Uterus (tissue), 4 donors: ENCODE data around the gene PKM. TPM values are rescaled to one million over a fixed set of nuclear protein-coding genes. Genes with fewer than 3 reads are reported as not detected.

ENCODE experiments used
- DNase-seq, 2 donors: peaks; one replicate each; pipeline ENCODE4 v3.0.0-alpha.2; 2019 to 2020
- H3K27ac ChIP-seq, 2 donors: fragments of 200-600 bp; sonication (generic); 1 replicate in 1 of 2; 2 replicates in 1 of 2; pipeline ENCODE4 v1.5.1; 2016 to 2018
- H3K27me3 ChIP-seq, 2 donors: fragments of 200-600 bp; sonication (generic); one replicate each; pipeline ENCODE4 v1.5.1; 2018 to 2019; ENCODE audit warnings: control low read depth in 1 of 2
- H3K36me3 ChIP-seq, 2 donors: fragments of 200-600 bp; sonication (generic); one replicate each; pipeline ENCODE4 v1.5.1; 2019; ENCODE audit warnings: control low read depth in 1 of 2
- H3K4me1 ChIP-seq, 2 donors: fragments of 200-600 bp; sonication (generic); one replicate each; pipeline ENCODE4 v1.5.1; 2018 to 2019; ENCODE audit warnings: control low read depth in 1 of 2
- H3K4me3 ChIP-seq, 2 donors: fragments of 200-600 bp; sonication (generic); 1 replicate in 1 of 2; 2 replicates in 1 of 2; pipeline ENCODE4 v1.5.1; 2018 to 2019; ENCODE audit warnings: mild to moderate bottlenecking in 1 of 2
- H3K9me3 ChIP-seq, 2 donors: fragments of 200-600 bp; sonication (generic); one replicate each; pipeline ENCODE4 v1.5.1; 2019; ENCODE audit warnings: control low read depth in 1 of 2
- POLR2A ChIP-seq, 2 donors: fragments of 450-650 bp; IDR thresholded peaks; one replicate each; pipeline ENCODE4 v1.6.1; 2016; ENCODE audit warnings: antibody characterized with exemption in 2 of 2, mild to moderate bottlenecking in 1 of 2, moderate library complexity in 1 of 2
- intact Hi-C: fragments of 100-400 bp; cut with DNase I; formaldehyde crosslinking; loops from one replicate; pipeline ENCODE4 v1.15.1; 2023; ENCODE audit warnings: low total_unique reads
- total RNA-seq, 4 donors: library from RNA; depleted of rRNA in 3 of 4; stranded (reverse); fragments of >200 nt in 3 of 4; gene quantifications; one replicate each; pipeline versions ENCODE4 v1.1.0 to v1.2.4, GENCODE V29; 2014 to 2023
- TF ChIP-seq, protein P1 (sequence below), 4 experiments: fragments of 200-600 bp in 2 of 4; fragments of 450-650 bp in 2 of 4; sonication (generic) in 2 of 4; IDR thresholded peaks; one replicate each; pipeline ENCODE4 v1.5.1; 2016 to 2019; ENCODE audit warnings: antibody characterized with exemption in 4 of 4, mild to moderate bottlenecking in 2 of 4, moderate library complexity in 1 of 4
- donor health status: DM: yes; HTN: yes; CAD: no.

PKM gene
- total RNA-seq, 4 donors from 2014 or later: 101 to 443 (median 191) TPM

DNA sequence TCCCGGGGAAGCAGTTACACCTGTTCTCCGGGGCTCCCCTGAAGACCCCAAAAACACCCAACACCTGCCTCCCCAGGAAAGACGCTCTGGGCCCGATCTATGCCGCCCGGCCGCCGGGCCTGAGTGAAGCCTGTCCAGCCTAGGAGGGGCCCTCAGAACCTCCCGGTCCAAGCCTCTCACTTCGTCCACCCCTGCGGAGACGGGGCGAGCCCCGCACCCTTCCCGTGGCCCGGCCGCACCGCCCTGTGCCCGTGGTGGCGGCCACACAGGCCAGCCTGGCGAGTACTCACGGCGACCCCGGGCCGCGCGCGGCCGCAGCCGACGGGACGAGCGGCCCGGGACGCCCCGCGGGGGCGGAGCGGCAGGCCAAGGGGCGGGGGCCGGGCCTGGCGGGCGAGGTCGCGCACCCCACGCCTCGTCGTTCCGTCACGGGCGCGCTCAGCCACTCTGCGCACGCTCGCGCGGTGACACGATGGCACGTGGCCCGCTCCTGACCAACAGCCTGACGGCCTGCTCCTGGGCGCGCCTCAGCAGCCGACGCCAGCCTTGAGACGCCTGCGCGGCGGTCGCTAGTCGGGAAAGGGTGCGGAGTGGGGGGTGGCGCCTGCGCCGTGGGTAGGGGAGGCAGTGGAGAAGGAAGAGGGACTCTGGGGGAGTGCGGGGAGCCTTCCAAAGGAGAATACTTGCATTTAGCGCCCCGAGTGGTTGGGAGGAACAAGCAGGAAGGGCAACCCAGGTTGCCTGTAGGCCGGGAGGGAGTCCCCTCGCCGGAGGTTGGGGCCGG, 41.4 kb upstream of the PKM start, which contains the start of gene PARP6:
Gene PARP6, minus strand, starts transcription at position 342 of the 784 bp plus-strand sequence. CDS start 5,077 bp downstream, outside the sequence.
- intact Hi-C loops: loop anchor here (10.0 kb wide), 1 partner anchor 68 kb away; no protein-coding TSS in a partner anchor
- peak within 1 kb of the TSS; percentile 88 to 93 for H3K4me3 ChIP-seq

DNA sequence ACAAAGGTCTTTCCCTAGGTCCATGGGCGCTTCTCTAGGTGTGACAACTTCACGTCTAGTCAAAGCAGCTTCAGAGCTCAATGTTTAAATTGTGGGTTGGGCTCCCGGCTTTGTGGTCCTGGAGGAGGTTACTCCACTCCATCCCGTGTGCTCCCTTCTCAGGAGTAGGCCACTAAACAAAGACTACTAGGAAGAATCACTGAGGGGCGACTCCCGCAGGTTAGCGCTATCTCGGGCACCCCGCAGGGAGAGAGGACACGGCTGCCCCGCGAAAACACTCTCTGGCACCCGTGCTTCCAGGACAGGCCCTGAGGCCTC, 40.9 kb upstream of the PKM start:
- H3K27ac ChIP-seq: peak overlapping the region; percentile 88 to 98
- H3K9me3 ChIP-seq: no peaks in the 10 kb centered on the region
- H3K27me3 ChIP-seq: no peaks in the 10 kb centered on the region
- no peak for DNase-seq
- intact Hi-C loops: loop anchor here (10.0 kb wide), 1 partner anchor 67 kb away; no protein-coding TSS in a partner anchor
- peak overlapping the region; percentile 88 to 93 for H3K4me3 ChIP-seq
- TF ChIP-seq, protein P1, sequence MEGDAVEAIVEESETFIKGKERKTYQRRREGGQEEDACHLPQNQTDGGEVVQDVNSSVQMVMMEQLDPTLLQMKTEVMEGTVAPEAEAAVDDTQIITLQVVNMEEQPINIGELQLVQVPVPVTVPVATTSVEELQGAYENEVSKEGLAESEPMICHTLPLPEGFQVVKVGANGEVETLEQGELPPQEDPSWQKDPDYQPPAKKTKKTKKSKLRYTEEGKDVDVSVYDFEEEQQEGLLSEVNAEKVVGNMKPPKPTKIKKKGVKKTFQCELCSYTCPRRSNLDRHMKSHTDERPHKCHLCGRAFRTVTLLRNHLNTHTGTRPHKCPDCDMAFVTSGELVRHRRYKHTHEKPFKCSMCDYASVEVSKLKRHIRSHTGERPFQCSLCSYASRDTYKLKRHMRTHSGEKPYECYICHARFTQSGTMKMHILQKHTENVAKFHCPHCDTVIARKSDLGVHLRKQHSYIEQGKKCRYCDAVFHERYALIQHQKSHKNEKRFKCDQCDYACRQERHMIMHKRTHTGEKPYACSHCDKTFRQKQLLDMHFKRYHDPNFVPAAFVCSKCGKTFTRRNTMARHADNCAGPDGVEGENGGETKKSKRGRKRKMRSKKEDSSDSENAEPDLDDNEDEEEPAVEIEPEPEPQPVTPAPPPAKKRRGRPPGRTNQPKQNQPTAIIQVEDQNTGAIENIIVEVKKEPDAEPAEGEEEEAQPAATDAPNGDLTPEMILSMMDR (IDR thresholded peaks at IDR 0.05): no peak
- no peak for TF ChIP-seq POLR2A (IDR thresholded peaks at IDR 0.05)
- no peaks in the 10 kb centered on the region for H3K36me3 ChIP-seq
- no peaks in the 10 kb centered on the region for H3K4me1 ChIP-seq

More for the DNA sequence above, 41.4 kb upstream of the PKM start, which contains the start of gene PARP6:
- no peaks in the 10 kb centered on the region for H3K27me3 ChIP-seq
- no peaks in the 10 kb centered on the region for H3K4me1 ChIP-seq
- no peaks in the 10 kb centered on the region for H3K36me3 ChIP-seq
- DNase-seq: peak; percentile 98 to 99
- peak within 1 kb of the TSS; percentile 88 to 98 for H3K27ac ChIP-seq
- H3K9me3 ChIP-seq: no peaks in the 10 kb centered on the region
- TF ChIP-seq POLR2A (IDR thresholded peaks at IDR 0.05): peak; percentile 59 to 83
- TF ChIP-seq, protein P1 (IDR thresholded peaks at IDR 0.05): peak; percentile 77 to 90 (median 82)

DNA sequence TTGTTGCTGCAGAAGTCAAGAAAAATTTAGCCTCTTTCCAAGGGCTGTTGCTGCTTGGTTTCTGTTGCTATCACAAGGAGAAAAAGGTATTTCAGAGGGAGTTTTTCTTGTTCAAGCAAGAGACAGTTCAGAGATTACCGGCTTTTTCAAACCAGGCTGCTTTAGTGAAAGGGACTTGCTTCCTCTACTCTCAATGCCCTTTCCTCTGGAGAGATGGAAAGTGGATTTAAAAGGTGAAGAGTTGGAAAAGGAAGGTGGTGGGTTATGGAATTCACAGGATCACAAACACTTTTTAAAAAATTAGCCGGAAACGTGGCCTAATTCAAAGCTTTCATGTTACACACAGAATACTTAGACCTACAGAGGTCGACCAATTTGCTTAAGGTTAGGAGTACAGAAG, 40.2 kb upstream of the PKM start:
- TF ChIP-seq, protein P1 (IDR thresholded peaks at IDR 0.05): no peak
- no peak for TF ChIP-seq POLR2A (IDR thresholded peaks at IDR 0.05)
- Histone ChIP-seq H3K27me3 (no peaks in the 10 kb centered on the region), H3K4me1 (no peaks in the 10 kb centered on the region), H3K9me3 (no peaks in the 10 kb centered on the region), H3K27ac (peak overlapping the region in 1 of 2 donors; percentile 98), H3K36me3 (no peaks in the 10 kb centered on the region), H3K4me3 (peak overlapping the region in 1 of 2 donors; percentile 93)
- DNase-seq: no peak
- intact Hi-C loops: loop anchor here (10.0 kb wide), 1 partner anchor 66 kb away; no protein-coding TSS in a partner anchor

DNA sequence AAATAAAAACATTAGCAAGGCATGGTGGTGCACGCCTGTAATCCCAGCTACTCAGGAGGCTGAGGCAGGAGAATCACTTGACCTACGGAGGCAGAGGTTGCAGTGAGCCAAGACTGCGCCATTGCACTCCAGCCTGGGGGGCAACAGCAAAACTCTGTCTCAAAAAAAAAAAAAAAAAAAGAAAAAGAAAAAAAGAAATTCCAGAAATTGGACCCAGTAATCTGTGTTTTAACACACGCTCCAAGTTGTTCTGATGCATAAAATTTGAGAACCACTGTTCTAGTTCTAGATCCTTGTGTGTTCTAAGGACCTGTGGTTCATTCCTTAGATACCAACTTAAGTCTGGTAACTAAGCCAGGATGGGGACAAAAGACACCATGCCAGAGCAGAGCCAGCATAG, 38.7 kb upstream of the PKM start:
- H3K4me3 ChIP-seq: no peak overlapping the region
- no peaks in the 10 kb centered on the region for H3K9me3 ChIP-seq
- no peak for DNase-seq
- H3K27ac ChIP-seq: no peak overlapping the region
- TF ChIP-seq, protein P1 (IDR thresholded peaks at IDR 0.05): no peak
- no peak for TF ChIP-seq POLR2A (IDR thresholded peaks at IDR 0.05)
- H3K36me3 ChIP-seq: no peaks in the 10 kb centered on the region
- intact Hi-C loops: loop anchor here (10.0 kb wide), 1 partner anchor 65 kb away; no protein-coding TSS in a partner anchor
- H3K27me3 ChIP-seq: no peaks in the 10 kb centered on the region
- no peaks in the 10 kb centered on the region for H3K4me1 ChIP-seq

DNA sequence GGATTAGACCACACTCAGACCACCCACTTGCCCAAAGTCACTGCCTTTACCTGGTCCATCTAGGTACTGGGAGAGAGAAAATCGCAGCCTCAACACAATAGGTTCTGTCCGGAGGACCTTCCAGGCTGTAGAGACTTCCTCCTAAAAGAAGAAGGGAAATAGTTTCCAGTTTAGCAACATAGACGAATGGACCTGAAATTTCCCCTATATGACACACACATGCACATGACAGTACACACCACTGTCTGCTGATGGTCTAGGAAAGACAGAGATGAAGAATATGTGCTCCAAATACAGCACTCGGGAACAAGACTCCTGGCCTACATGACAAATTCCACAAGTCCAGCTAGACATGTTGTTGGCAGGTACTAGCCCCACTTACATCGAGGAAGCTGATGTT, 34.0 kb upstream of the PKM start:
- Histone ChIP-seq H3K36me3 (no peaks in the 10 kb centered on the region), H3K9me3 (no peaks in the 10 kb centered on the region), H3K27me3 (no peaks in the 10 kb centered on the region), H3K4me3 (no peak overlapping the region), H3K4me1 (no peaks in the 10 kb centered on the region), H3K27ac (no peak overlapping the region)
- DNase-seq: no peak
- TF ChIP-seq, protein P1 (IDR thresholded peaks at IDR 0.05): no peak
- intact Hi-C loops: no loop called here
